Caco-2 (cell line): ENCODE results near the gene CRLF3. TPM values are rescaled to one million over a fixed set of nuclear protein-coding genes. Genes with fewer than 3 reads are reported as not detected.
A peak's percentile ranks its signal among the peaks of the same experiment; 100 is the strongest.

Experiments
- BruUV-seq: library from RNA; stranded (reverse); fragments of 400-500 nt; replicated peaks from 2 replicates; lab custom pipeline; 2021; lab: Mats Ljungman, UMichigan
- CTCF ChIA-PET: fragments of 300-600 bp; sonication (Branson Sonifier 250); formaldehyde crosslinking; loops from one replicate; lab custom pipeline; 2022; ENCODE audit warnings: antibody characterized with exemption; lab: Charles Lee
- POLR2A ChIA-PET: fragments of 300-600 bp; sonication (Branson Sonifier 250); formaldehyde crosslinking; loops from one replicate; lab custom pipeline; 2022; ENCODE audit warnings: antibody characterized with exemption; lab: Charles Lee
- DNase-seq, 2 experiments: peaks; one replicate each; pipeline versions ENCODE4 v3.0.0 to v3.0.0-alpha.2; 2020 to 2022
- H3K27me3 ChIP-seq: replicated peaks from 2 replicates; pipeline ENCODE4 v1.6.0; 2011; ENCODE audit warnings: low read length; ENCODE audit not compliant: control insufficient read depth, insufficient read depth
- H3K36me3 ChIP-seq: 2 replicates; pipeline ENCODE4 v1.5.1; 2011; ENCODE audit warnings: low read length; ENCODE audit not compliant: control insufficient read depth, insufficient read depth
- H3K4me1 ChIP-seq: fragments of 250-450 bp; sonication (Bioruptor Pico); 2 replicates; pipeline ENCODE4 v1.5.1; 2020; ENCODE audit warnings: mild to moderate bottlenecking
- H3K4me3 ChIP-seq: 2 replicates; pipeline ENCODE4 v1.5.1; 2011; ENCODE audit warnings: low read depth, mild to moderate bottlenecking, control low read depth, low read length
- H3K9me3 ChIP-seq: fragments of 250-450 bp; sonication (Bioruptor Pico); 2 replicates; pipeline ENCODE4 v1.5.1; 2020; ENCODE audit warnings: mild to moderate bottlenecking, moderate library complexity
- H3K27ac Mint-ChIP-seq: one replicate; pipeline ENCODE4 v1.8.0; 2022; ENCODE audit warnings: mixed read lengths; ENCODE audit not compliant: unreplicated experiment
- H3K27me3 Mint-ChIP-seq: one replicate; pipeline ENCODE4 v1.8.0; 2022; ENCODE audit warnings: mixed read lengths; ENCODE audit not compliant: insufficient read depth, unreplicated experiment
- H3K36me3 Mint-ChIP-seq: one replicate; pipeline ENCODE4 v1.8.0; 2022; ENCODE audit warnings: mild to moderate bottlenecking, mixed read lengths; ENCODE audit not compliant: insufficient read depth, unreplicated experiment
- H3K4me1 Mint-ChIP-seq: one replicate; pipeline ENCODE4 v1.8.0; 2022; ENCODE audit warnings: low read depth, mixed read lengths; ENCODE audit not compliant: unreplicated experiment
- H3K4me3 Mint-ChIP-seq: one replicate; pipeline ENCODE4 v1.8.0; 2022; ENCODE audit warnings: mild to moderate bottlenecking, moderate library complexity, mixed read lengths; ENCODE audit not compliant: unreplicated experiment
- H3K9me3 Mint-ChIP-seq: one replicate; pipeline ENCODE4 v1.8.0; 2022; ENCODE audit warnings: mixed read lengths; ENCODE audit not compliant: unreplicated experiment
- CTCF ChIP-seq, 2 experiments: fragments of 200-600 bp in 1 of 2; IDR thresholded peaks; 1 replicate in 1 of 2; 2 replicates in 1 of 2; pipeline versions ENCODE4 v1.5.1 to v1.8.0; 2011 to 2022; ENCODE audit warnings: antibody characterized with exemption in 1 of 2, control low read depth in 1 of 2, inconsistent platforms in 1 of 2, low read depth in 1 of 2, low read length in 1 of 2, mild to moderate bottlenecking in 1 of 2, moderate library complexity in 1 of 2; ENCODE audit not compliant: insufficient read depth in 1 of 2, severe bottlenecking in 1 of 2, unreplicated experiment in 1 of 2
- intact Hi-C: fragments of 100-400 bp; cut with micrococcal nuclease; formaldehyde crosslinking; loops from one replicate; pipeline ENCODE4 v1.10.0; 2022; ENCODE audit not compliant: unreplicated experiment
- total RNA-seq: library from RNA; stranded (reverse); gene quantifications from 2 replicates; pipeline ENCODE4 v1.2.3, GENCODE V29; 2022

Gene CRLF3
- total RNA-seq, 1 experiment from 2014 or later: 16.3 TPM

- intact Hi-C loops: no loop called here
- Mint-ChIP-seq H3K27me3 (no peaks in the 10 kb centered on the region), H3K9me3 (no peaks in the 10 kb centered on the region), H3K27ac (no peak overlapping the region), H3K36me3 (peaks cover 97% of the 10 kb centered on the region), H3K4me3 (peak overlapping the region; percentile 18), H3K4me1 (peaks cover 7% of the 10 kb centered on the region)
- no peak overlapping the region for H3K4me3 ChIP-seq
- no peaks in the 10 kb centered on the region for H3K4me1 ChIP-seq
- CTCF ChIA-PET: interaction anchor here (0.9 kb wide), 1 partner anchor 27 kb away, joined by 5 read pairs; no protein-coding TSS in a partner anchor
- no TSS peak for BruUV-seq
- peaks cover 1% of the 10 kb centered on the region; the same call in 1 of the 2 replicates for H3K36me3 ChIP-seq
- POLR2A ChIA-PET: interaction anchor here (0.6 kb wide), 1 partner anchor 298 kb away, joined by 3 read pairs; no protein-coding TSS in a partner anchor
- TF ChIP-seq CTCF (IDR thresholded peaks at IDR 0.05; ENCODE audit: insufficient read depth in 1 of 2, low read depth in 1 of 2, low read length in 1 of 2, severe bottlenecking in 1 of 2, unreplicated experiment in 1 of 2): no peak
- no peak for DNase-seq
- no peaks in the 10 kb centered on the region for H3K27me3 ChIP-seq
- H3K9me3 ChIP-seq: no peaks in the 10 kb centered on the region
Measured at GRCh38 chr17:30790279-30790678, 34.2 kb downstream of the CRLF3 start.

DNA sequence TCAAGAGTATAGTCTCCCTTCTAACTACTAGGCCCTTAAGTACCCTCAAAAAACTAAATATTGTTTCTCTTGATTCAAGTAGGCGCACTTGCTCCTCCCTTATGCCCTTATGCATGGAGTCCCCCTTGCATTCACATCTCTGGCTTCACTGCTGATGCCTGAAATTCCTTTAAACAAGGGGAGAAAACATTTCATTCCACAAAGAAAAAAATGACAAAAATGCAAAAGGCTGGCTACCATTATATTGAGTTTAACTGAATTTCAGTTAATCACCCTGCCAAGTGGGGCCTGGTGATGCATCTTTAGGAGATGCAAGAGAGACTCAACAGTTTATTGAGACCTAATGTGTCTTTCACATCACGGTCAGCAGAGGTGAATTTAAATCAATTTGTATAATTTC is 35.6 kb downstream of the CRLF3 start:
- no peak overlapping the region for H3K4me3 Mint-ChIP-seq
- H3K36me3 Mint-ChIP-seq: peaks cover 97% of the 10 kb centered on the region
- no TSS peak for BruUV-seq
- no peak for TF ChIP-seq CTCF (IDR thresholded peaks at IDR 0.05; ENCODE audit: insufficient read depth in 1 of 2, low read depth in 1 of 2, low read length in 1 of 2, severe bottlenecking in 1 of 2, unreplicated experiment in 1 of 2)
- no peak for DNase-seq
- no peaks in the 10 kb centered on the region for H3K27me3 Mint-ChIP-seq
- Histone ChIP-seq H3K36me3 (peaks cover 1% of the 10 kb centered on the region; the same call in 1 of the 2 replicates), H3K9me3 (no peaks in the 10 kb centered on the region), H3K27me3 (no peaks in the 10 kb centered on the region), H3K4me3 (no peak overlapping the region), H3K4me1 (no peaks in the 10 kb centered on the region)
- no peaks in the 10 kb centered on the region for H3K9me3 Mint-ChIP-seq
- H3K27ac Mint-ChIP-seq: no peak overlapping the region
- ChIA-PET CTCF (no interaction called here), POLR2A (no interaction called here)
- intact Hi-C loops: no loop called here
- peaks cover 7% of the 10 kb centered on the region for H3K4me1 Mint-ChIP-seq

- TF ChIP-seq CTCF (IDR thresholded peaks at IDR 0.05; ENCODE audit: insufficient read depth in 1 of 2, low read depth in 1 of 2, low read length in 1 of 2, severe bottlenecking in 1 of 2, unreplicated experiment in 1 of 2): no peak
- CTCF ChIA-PET: no interaction called here
- no peaks in the 10 kb centered on the region for H3K4me1 Mint-ChIP-seq
- Histone ChIP-seq H3K9me3 (no peaks in the 10 kb centered on the region), H3K27me3 (no peaks in the 10 kb centered on the region), H3K36me3 (peaks cover 4% of the 10 kb centered on the region), H3K4me1 (no peaks in the 10 kb centered on the region), H3K4me3 (no peak overlapping the region)
- no peak overlapping the region for H3K4me3 Mint-ChIP-seq
- POLR2A ChIA-PET: no interaction called here
- DNase-seq: no peak
- intact Hi-C loops: no loop called here
- no peak overlapping the region for H3K27ac Mint-ChIP-seq
- H3K27me3 Mint-ChIP-seq: no peaks in the 10 kb centered on the region
- H3K9me3 Mint-ChIP-seq: no peaks in the 10 kb centered on the region
- no TSS peak for BruUV-seq
- peaks cover 89% of the 10 kb centered on the region for H3K36me3 Mint-ChIP-seq
Measured at GRCh38 chr17:30782206-30782605, 42.3 kb downstream of the CRLF3 start.
